ENCODE data around the gene MAP3K15.

The MAP3K15 gene

DNA sequence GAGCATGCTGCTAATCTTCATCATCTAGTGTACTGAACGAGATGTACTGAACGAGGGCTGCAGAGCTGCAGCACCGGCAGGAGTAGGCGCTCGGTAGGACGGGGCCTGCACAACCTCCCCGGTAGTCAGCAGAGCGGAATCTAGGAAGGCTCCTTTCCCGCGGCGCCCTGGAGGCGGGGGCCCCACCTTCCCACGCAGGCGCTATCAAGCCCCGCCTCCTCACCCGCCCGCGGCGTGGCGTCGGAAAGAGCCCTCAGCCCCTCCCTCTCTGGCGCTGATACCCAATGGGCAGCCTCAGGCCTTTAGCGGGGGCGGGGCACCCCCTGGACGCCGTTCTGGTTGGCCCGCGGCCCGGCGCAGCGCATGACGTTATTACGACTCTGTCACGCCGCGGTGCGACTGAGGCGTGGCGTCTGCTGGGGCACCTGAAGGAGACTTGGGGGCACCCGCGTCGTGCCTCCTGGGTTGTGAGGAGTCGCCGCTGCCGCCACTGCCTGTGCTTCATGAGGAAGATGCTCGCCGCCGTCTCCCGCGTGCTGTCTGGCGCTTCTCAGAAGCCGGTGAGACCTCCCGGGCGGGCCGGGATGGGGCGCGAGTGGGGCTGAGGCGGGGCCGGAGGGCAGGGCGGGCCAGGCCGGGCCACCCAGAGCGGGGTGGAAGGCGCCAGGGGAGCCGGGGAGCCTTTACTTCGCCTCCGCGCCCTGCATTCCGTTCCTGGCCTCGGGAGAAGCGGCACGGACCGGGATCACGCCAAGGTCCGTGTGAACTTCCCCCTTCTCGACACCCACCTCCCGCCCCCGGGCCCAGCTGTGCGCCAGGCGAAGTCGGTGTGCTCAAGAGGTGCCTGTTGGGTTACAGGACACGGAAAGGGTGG, 171.5 kb downstream of the MAP3K15 start, which contains the start of gene PDHA1:
Gene PDHA1 (plus strand): TSS at position 393 of the 874 bp plus-strand sequence. CDS start 111 bp downstream, at position 504.
- DNase-seq (ENCODE audit: low read depth in 2 of 2): peak; percentile 84 to 88

DNA sequence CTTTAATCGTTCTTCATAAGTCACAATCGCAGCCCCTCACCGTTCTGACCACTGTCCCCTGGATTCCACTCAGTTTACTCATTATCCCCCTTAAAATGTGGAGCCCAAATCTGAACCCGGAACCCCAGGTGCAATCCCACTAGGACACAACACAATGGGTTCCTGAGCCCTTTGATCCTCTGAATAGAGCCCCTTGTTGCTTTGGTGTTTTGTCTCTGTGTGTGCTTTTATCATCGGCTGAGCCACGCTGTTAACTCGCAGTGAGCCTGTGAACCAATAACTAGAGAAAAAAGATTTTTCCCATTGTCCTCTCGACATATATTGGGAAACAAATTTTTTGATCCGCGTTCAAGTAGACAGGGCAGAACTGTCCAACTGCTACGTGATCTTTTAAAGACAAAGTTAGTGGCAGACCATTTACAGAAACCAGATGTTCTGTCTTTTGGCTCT, 172.2 kb downstream of the MAP3K15 start:
- no peak for DNase-seq (ENCODE audit: low read depth in 2 of 2)

DNA sequence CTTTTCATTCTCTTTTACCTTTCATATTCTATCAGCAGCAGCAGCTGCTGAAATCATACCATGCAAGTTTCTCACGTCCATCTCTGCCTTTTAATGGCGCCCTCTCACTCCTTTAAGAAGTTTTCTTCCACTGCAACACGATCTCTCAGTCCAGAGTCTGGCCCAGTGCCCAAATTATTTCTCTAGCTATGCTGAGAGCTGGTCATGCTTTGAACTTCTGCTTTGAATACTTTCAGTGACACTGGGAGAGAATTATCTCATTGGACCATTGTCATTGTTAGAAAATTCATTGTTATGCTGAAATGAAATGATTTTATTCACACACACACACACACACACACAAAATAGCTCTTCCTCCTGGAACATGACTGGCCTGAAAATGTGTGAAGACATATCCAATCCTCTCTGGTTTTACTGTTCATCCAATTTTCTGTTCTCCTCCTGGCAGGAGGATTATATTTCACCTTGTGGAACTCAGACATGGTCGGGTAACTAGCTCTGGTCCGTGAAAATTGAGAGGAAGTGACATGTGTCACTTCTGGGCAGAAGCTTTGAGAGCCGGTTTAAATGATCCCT, 172.9 kb downstream of the MAP3K15 start:
- DNase-seq (ENCODE audit: low read depth in 2 of 2): no peak

DNA sequence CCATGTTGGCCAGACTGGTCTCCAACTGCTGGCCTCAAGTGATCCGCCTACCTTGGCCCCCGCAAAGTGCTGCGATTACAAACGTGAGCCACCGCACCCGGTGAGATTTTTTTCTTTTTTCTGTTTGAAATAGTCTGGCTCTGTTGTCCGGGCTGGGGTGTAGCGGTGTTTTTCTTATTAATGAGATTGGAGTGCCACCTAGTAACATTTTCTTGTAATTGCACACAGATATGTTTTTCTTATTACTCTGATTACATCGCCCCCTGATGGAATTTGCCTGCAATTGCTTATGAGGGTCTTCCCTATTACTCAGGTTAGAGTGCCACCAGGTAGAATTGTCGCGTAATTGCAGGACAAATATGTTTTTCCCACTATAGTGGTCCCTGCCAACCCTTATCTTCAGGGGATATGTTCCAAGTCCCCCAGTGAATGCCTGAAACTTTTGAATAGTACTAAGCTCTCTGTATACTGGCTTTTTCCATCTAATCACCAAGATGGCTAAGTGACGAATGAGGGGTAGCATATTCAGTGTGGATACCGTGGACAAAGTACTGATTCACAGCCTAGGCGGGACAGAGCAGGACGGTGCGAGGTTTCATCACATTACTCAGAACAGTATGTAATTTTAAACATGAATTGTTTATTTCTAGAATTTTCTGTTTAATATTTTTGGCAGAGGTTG, 180.2 kb downstream of the MAP3K15 start:
- DNase-seq (ENCODE audit: low read depth in 2 of 2): no peak

DNA sequence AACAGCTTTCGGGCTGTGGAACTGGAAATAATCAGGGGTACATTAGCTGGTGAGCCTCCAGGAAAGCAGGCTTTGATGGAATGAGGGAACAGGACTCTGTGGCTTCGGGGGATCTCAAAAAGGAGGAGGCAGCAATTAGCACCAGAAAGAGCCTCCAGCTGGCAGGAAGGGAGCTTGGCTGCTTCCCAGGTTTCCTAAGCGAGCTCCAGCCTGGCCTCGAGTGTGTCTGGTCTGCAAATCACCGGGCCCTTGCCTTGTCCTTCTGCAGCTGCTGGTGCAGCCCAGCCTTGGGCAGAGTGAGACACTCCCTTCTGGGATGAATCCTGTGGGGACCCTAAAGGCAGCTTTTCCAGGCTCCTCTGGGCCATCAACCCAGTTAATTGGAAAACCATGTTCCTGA, 182.3 kb downstream of the MAP3K15 start:
- no peak for DNase-seq (ENCODE audit: low read depth in 2 of 2)

DNA sequence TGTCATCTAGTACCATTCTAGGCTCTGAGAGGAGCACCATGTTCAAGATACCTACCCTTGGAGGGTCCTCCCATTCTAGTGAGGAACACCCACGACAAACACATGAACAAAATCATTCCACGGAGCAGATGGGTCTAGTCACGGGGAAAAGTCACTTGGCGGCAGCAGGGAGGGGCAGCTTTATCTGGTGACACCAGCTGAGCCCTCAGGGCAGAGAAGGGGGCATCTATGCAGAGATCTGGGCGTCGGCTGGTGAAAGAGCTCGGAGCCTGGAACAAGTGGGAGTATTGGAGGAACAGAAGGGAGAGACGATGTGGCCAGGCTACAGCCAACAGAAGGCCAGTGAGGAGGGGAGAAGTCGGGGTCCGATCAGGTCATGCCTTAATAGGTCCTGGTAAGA, 183.5 kb downstream of the MAP3K15 start:
- no peak for DNase-seq (ENCODE audit: low read depth in 2 of 2)

DNA sequence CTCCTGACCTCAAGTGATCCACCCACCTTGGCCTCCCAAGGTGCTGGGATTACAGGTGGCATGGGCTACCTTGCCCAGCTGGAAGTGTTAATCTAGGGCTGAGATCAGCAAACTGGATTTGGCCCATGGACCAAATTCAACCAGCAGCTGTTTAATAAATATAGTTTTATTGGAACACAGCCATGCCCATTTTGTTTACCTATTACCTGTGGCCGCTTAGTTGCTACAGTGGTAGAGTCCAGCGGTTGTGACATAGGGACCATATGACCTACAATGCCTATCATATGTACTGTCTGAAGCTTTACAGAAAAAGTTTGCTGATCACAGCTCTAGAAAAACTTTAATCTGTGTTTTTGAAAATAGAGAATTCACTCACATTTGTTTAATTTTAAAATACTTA, 188.7 kb downstream of the MAP3K15 start:
- DNase-seq (ENCODE audit: low read depth in 2 of 2): no peak

Measured in stimulated activated CD8-positive, alpha-beta memory T cell treated with anti-CD3 and anti-CD28 coated beads, Interleukin-15, amount 100 ng/mL, for 48 hours (primary cell).